GM10847 (cell line): Measurements from ENCODE around the gene TSC22D2.

Experiments used
- POLR2A ChIP-seq: IDR thresholded peaks from 2 replicates; pipeline ENCODE4 v1.6.1; 2011; ENCODE audit not compliant: insufficient read length; ENCODE audit errors: extremely low read depth

TSC22D2 gene

DNA sequence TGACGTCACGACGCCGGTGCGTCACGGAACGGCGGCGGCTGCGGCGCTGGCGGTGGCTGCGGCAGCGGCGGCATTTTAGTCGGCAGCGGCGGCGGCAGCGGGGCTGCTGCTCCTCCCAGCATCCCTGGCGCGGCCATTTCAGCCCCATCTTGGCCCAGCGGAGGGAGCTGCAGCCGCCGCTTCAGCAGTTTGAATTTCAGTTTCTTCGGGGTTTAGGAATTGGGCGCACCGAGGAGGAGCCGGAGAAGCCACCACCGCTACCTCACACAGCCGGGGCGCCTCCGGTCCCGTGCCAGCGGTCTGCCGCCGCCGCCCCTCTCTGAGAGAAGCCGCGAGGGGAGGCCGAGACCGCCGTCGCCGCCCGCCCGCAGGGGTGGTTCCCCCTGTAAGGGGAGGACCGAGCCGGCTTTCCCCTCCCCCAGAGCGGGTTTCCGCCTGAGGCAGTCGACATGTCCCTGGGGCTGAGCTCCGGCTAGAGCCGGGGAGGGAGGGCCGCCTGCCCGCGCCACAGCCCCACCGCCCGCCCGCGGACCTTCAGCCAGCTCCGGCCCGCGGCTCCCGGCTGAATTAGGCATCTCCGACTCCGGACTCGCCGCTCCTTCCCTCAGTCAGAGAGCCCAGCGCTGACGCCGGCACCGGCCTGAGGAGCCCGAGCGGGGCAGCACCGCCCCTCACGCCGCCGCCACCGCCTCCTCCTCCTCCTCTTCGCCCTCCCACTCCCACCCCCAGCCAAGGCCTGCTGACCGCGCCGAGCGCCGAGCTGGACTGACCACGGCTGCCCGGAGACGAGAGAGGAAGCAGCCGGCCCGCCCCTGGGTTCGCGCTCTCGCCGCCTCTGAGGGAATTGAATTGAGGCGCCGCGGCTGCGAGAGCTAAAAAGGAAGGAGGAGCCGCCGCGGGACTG is at the start of gene TSC22D2:
TSS of gene TSC22D2 (plus strand) at position 78 of the 904 bp plus-strand sequence. CDS start 1,053 bp downstream, outside the sequence.
- peak; percentile 76 for TF ChIP-seq POLR2A

GRCh38 chr3:150359381-150359780 is 48.7 kb upstream of the TSC22D2 start:
- TF ChIP-seq POLR2A = no peak

DNA sequence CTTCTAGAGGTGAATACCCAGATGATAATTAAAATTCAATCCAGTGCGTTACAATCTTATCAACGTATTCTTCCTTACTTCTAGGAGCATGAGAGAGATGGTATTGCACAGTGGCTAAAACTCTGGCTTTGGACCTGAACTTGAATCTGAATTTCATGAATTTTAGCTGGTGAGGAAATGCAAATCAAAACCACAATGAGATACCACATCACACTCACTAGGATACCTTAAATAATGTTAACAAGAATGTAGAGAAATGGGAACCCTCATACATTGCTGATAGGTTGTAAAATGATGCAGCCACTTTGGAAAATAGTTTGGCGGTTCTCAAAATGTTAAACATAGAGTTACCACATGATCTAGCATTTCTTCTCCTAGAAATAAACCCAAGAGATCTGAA is 47.1 kb upstream of the TSC22D2 start:
- TF ChIP-seq POLR2A = no peak

DNA sequence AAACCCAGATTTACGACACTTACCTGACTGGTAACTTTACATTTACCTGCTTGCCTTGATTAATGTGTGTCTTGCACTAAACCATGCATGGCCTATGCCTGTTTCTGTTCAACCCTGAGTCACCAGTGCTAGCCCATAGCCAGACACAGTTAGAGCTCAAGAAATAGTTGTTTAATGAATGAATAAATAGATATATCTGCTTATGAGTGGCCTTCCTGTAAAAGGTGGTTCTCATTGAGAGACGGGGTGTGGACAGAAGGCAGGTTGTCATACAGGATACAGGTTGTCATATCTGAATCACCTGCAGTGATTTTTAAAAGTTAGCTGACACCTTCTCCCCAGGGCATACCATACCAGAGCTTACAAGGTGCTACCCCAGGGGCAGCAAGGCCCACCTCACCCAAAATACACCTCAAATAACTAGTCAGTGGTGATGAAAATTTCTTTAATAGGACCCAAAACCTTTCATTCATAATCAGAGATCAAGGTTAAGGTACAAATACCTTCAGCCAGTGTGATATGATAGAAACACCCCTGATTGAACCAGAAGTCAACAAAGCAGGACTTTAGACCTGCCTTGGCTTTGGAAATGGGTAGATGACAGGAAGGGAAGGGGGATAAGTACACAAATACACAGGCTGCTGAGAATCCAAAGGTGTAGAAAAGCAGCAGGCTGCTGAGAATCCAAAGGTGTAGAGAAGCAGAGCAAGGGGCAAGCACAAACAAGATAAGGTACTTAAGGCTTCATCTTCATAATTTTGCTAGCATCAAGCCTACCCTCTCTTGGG is 45.4 kb upstream of the TSC22D2 start:
- TF ChIP-seq POLR2A = no peak

DNA sequence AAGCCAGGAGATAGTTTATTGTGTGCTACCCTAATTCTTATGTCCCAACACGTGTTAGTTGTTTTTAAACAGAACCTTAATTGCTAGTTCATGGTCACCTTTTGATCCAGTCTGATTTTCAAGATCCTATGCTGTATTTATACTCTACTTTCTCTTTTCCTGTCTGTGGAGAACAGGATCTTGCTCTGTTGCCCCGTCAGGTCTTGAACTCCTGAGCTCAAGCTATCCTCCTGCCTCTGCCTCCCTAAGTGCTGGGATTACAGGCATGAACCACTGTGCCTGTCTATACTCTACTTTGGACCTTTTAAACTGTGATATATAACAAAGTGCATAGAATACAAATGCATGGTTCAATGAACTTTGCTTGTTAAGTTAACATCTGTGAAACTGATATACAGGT is 44.7 kb upstream of the TSC22D2 start:
- TF ChIP-seq POLR2A = no peak

DNA sequence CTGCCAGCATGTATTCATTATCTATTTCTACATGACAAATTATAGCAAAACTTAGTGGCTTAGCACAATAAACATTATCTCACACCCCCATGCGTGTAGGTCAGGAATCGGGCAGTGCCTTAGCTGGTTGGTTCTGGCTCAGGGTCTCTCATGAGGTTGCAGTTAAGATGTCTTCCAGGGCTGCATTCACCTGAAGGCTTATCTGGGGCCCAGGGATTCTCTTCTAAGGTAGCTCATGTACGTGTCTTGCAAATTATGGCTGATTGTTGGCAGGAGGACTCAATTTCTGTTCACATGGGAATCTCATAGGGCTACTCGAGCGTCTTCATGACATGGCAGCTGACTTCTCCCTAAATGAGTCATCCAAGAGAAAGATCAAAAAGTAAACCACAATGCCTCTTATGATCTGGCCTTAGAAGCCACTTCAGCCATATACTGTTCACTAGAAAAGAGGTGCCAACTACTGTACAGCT is 42.9 kb upstream of the TSC22D2 start:
- TF ChIP-seq POLR2A = no peak

DNA sequence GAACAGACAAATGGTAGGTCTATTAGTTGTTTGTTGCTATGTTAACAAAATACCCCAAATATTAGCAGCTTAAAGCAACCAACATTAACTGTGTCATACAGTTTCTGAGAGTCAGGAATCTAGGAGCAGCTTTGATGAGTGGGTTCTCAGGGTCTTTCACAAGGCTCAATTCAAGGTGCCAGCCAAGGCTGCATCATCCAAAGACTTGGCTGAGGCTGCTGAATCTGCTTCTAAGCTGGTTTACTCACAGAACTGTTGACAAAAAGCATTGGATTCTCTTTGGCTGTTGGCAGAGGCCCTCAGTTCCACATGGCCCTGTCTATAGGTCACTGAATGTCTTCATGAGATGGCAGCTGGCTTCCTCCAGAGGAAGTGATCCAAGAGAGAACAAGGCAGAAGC is 40.3 kb upstream of the TSC22D2 start:
- no peak for TF ChIP-seq POLR2A

GRCh38 chr3:150370122-150370602 is 37.9 kb upstream of the TSC22D2 start:
- no peak for TF ChIP-seq POLR2A

DNA sequence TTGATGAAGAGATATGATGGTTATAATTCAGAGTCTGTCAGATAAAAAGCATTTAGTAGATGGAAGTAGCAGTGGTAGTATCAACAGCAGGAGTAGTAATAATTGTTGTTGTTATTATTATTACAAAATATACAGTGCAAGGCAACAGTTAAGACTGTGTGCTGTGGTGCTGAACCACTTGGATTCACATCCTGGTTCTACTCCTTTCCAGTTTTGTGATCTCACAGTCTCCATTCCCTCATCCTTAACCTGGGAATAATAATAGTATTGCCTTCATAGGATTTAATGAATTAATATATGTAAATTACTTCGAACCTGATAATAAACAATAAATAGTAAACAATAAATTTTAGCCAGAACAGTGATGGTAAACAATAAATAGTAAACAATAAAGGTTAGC is 37.1 kb upstream of the TSC22D2 start:
- no peak for TF ChIP-seq POLR2A

- TF ChIP-seq POLR2A = no peak
Measured at GRCh38 chr3:150371741-150372254, 36.3 kb upstream of the TSC22D2 start.

GRCh38 chr3:150372320-150372719 is 35.8 kb upstream of the TSC22D2 start:
- TF ChIP-seq POLR2A = no peak

- TF ChIP-seq POLR2A = no peak
Measured at GRCh38 chr3:150372722-150373121, 35.4 kb upstream of the TSC22D2 start.

GRCh38 chr3:150373234-150373875 is 34.7 kb upstream of the TSC22D2 start:
- no peak for TF ChIP-seq POLR2A

DNA sequence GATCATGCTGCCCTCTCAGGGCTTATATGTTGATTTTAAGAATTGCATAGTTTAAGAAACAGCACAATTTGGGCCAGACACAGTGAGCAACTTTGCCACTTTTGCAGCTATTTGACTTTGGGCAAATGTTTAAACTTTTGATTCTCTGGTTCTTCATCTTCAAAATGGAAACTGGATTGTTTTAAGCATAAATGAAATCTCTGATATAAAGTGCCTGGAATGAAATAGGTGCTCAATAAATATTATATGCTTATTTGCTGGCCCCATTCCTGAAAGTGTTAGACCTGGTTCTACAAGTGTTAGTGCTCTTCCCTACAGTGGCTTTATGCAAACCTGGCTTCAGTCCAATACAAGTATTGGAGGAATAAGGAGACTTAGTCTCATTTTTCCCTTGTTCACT is 33.1 kb upstream of the TSC22D2 start:
- TF ChIP-seq POLR2A = no peak
